ENCODE measurements around the gene CHD1. TPM values are rescaled to one million over a fixed set of nuclear protein-coding genes. Genes with fewer than 3 reads are reported as not detected.

The CHD1 gene
- total and polyA plus RNA-seq, 2 donors (not counting 3 experiments of a cell fraction or from before 2014, with no cell fraction given), result 16.2 to 48.9 TPM

DNA sequence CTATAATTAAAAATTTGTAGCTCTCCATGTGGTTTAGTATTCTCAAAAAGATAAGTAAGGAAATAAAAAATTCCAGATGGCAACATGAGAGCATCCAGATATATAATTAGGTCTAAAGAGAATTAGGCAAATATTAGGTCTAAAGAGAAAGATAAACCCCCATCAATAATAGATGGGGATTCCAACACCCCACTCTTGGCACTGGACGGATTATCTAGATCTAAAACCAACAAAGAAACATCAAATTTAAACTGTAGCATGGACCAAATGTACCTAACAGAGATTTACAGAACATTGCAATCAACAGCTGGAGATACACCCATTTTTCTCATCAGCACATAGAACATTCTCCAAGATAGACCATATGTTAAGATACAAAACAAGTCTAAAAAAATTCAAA is 123.7 kb downstream of the CHD1 start:
- H3K27me3 ChIP-seq (ENCODE audit: control insufficient read depth in 2 of 2, insufficient read depth in 2 of 2, low read length in 2 of 2), result no peaks in the 10 kb centered on the region
- intact Hi-C loops (cut with micrococcal nuclease) (no loop called here), dilution Hi-C loops (cut with MboI; ENCODE audit: extremely low pct_ligation_motif_present, low sequenced_read_pairs) (no loop called here)
- H3K4me1 ChIP-seq (ENCODE audit: control insufficient read depth, extremely low read depth, insufficient read depth, low read length), result no peaks in the 10 kb centered on the region
- H3K36me3 ChIP-seq (ENCODE audit: control insufficient read depth in 2 of 2, extremely low read depth in 1 of 2, insufficient read depth in 2 of 2, low read length in 2 of 2), result no peaks in the 10 kb centered on the region
- peaks cover 2% of the 10 kb centered on the region for H3K9me3 ChIP-seq (replicated peaks; ENCODE audit: control insufficient read depth, insufficient read depth, low read length)
- no peaks in the 10 kb centered on the region for H4K20me1 ChIP-seq (replicated peaks; ENCODE audit: control insufficient read depth, extremely low read depth, insufficient read depth, low read length)
- H3K4me2 ChIP-seq (ENCODE audit: insufficient read depth, low read length), result no peak overlapping the region
- no peaks in the 10 kb centered on the region for H3K79me2 ChIP-seq (ENCODE audit: control insufficient read depth, insufficient read depth, low read length)
- H3K4me3 ChIP-seq (replicated peaks in 1 of 3; ENCODE audit: insufficient read depth in 1 of 3, low read depth in 1 of 3, low read length in 3 of 3), result no peak overlapping the region
- ChIA-PET CTCF (interaction anchor here (1.8 kb wide), 1 partner anchor 8 kb away, joined by 7 read pairs; no protein-coding TSS in a partner anchor), POLR2A (no interaction called here)
- BruUV-seq (replicated peaks), result no TSS peak
- FAIRE-seq (no peak), DNase-seq (ENCODE audit: low read depth, low spot score) (no peak)
- no peak overlapping the region for H3K9ac ChIP-seq (replicated peaks; ENCODE audit: extremely low read depth, insufficient read depth, low read length)
- no peak overlapping the region for H2AFZ ChIP-seq (ENCODE audit: low read depth, low read length)
- no peak for TF ChIP-seq MYC (IDR thresholded peaks at IDR 0.05; ENCODE audit: low read depth, low read length)
- TF ChIP-seq, protein P1, sequence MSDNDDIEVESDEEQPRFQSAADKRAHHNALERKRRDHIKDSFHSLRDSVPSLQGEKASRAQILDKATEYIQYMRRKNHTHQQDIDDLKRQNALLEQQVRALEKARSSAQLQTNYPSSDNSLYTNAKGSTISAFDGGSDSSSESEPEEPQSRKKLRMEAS (IDR thresholded peaks at IDR 0.05; ENCODE audit: insufficient read depth, insufficient read length), result no peak
- TF ChIP-seq, protein P2, sequence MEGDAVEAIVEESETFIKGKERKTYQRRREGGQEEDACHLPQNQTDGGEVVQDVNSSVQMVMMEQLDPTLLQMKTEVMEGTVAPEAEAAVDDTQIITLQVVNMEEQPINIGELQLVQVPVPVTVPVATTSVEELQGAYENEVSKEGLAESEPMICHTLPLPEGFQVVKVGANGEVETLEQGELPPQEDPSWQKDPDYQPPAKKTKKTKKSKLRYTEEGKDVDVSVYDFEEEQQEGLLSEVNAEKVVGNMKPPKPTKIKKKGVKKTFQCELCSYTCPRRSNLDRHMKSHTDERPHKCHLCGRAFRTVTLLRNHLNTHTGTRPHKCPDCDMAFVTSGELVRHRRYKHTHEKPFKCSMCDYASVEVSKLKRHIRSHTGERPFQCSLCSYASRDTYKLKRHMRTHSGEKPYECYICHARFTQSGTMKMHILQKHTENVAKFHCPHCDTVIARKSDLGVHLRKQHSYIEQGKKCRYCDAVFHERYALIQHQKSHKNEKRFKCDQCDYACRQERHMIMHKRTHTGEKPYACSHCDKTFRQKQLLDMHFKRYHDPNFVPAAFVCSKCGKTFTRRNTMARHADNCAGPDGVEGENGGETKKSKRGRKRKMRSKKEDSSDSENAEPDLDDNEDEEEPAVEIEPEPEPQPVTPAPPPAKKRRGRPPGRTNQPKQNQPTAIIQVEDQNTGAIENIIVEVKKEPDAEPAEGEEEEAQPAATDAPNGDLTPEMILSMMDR (IDR thresholded peaks at IDR 0.05; ENCODE audit: extremely low read depth in 1 of 2, insufficient read depth in 1 of 2, low read depth in 1 of 2, low read length in 2 of 2), result no peak
- TF ChIP-seq POLR2AphosphoS5 (IDR thresholded peaks at IDR 0.05; ENCODE audit: insufficient read depth, low read depth, low read length), result no peak
- TF ChIP-seq FOS (IDR thresholded peaks at IDR 0.05; ENCODE audit: borderline replicate concordance, insufficient read depth, low read length), result no peak
- no peak for TF ChIP-seq GATA2 (IDR thresholded peaks at IDR 0.05; ENCODE audit: insufficient read depth, insufficient read length, low read depth, low read length)
- TF ChIP-seq POLR2A (IDR thresholded peaks at IDR 0.05; ENCODE audit: low read depth, low read length), result no peak
- no peak for TF ChIP-seq JUN (IDR thresholded peaks at IDR 0.05; ENCODE audit: borderline replicate concordance, insufficient read depth, insufficient read length, low read depth)
- no peak for TF ChIP-seq EZH2 (IDR thresholded peaks at IDR 0.05; ENCODE audit: borderline replicate concordance, low read depth, low read length, severe bottlenecking)
- H3K27ac ChIP-seq (ENCODE audit: insufficient read depth, low read depth, low read length), result no peak overlapping the region
- H3K9me1 ChIP-seq (replicated peaks; ENCODE audit: control insufficient read depth, extremely low read depth, insufficient read depth, low read length), result no peaks in the 10 kb centered on the region

All from endothelial cell of umbilical vein (primary cell).